SK-N-DZ (cell line): ENCODE measurements around the gene DOK1.
"Not testable (repeated sequence)": the region's sequence is repeated elsewhere in the genome, so short reads cannot be mapped to it uniquely, and the experiment has no call there.

Experiments
- DNase-seq: peaks from one replicate; pipeline ENCODE4 v3.0.0-alpha.2; 2015; ENCODE audit warnings: low spot score

DOK1 gene

DNA sequence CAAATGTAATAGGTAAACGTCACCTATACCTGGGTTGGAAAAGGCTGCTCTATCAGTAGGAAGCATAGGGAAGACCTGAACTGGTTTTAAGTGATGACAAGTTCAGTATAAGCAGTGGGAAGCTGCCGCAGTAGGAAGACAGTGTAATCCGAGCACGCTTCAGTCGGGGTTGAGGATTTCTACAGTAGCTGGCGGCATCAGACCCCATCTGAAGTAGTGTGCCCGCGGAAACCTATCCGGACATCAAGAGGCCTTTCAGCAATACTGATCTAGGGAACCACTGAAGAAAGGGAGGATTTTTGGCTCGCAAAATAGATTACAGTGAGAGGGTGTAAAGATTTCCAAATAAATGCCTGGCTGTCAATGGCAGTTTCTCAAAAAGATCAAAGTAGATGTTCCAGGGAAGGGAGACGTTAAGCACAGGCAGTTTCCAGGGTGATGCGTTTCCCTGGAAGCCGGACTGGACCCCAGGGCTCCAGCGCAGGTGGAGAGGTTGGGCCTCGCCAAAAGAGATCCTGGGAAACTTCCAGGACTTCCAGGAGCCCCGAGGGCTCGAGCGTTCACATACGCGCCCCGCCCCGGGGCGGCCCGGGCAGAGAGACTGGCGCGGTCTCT is 6.1 kb upstream of the DOK1 start:
- no peak for DNase-seq

DNA sequence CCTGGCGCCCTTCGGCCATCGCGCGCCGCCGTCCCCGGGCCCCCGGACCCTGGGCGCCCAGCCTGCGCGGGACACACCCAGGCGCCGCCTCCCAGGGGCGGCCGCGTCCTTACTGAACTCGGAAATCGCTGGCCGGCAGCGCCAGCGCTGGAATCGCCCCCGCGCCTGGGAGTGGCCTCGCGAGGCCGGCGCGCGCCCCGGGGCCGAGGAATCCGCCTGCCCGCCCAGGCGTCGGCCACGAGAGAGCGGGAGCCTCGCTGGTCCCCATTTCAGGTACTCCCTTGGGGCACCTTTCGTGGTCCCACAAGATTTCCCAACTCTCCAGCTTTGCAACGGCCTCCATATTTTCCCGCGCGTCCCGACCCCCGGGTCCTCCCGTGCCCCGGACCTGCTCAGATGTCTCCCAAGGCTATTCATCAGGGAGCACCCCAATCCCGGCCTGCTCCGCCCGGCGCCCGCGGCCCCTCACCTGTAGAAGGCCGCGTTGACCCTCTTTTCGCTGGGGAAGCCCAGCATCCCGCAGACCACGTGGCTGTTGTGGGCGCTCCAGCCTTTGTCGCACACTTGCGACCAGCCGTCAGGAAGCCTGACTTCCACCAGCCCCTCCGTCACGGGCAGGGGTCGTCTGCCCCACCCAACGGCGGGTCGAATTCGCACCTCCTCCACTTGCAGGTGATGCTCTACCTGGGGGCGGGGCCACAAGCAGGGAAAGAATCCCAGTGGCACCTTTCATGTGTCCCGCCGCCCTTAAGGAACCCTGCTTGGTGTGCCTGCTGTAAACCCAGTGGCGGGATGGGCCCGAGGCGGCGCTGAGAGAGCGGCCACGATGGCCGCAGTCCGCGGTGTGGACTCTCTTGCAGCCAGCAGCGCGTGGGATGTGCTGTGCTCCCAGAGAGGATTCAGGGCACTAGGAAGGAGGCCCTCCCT is 5.4 kb upstream of the DOK1 start:
- DNase-seq = no peak

DNA sequence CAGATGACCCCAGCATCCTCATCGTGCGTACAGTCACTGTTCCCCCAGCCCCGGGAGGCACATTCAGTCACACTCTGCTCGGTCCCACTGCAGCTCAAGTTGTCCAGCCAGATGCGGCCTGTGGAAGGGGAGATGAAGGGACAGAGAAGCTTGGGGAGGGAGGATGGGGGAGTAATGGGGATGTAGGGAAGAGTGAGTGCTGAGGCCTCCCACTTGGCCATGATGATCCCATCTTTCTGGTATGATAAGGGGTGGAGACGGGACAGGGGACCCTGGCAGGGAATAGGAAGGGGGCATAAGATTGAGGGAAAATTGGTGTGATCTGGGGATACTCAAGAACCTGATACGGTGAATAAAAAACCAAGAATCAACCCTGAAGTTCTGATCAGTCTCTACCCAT is 4.3 kb upstream of the DOK1 start:
- no peak for DNase-seq

DNA sequence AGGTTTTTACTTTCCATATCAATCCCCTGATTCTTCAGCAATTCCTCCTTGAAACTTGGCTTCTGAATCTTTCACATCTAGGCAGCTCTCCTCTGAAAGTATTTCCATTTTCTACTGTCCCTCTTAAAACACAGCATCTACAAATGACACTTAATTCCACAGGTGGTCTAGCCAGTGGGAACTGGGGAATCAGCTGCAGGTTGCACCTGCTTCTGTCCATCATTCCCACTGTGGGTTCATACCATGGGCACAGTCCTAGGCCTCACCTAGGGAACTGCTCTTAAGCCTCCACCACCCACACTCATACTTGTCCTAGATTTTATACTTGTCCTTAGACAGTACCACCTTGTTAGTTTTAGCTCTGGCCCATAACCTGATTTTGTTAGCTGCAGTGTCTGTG is 3.0 kb upstream of the DOK1 start:
- DNase-seq = no peak

DNA sequence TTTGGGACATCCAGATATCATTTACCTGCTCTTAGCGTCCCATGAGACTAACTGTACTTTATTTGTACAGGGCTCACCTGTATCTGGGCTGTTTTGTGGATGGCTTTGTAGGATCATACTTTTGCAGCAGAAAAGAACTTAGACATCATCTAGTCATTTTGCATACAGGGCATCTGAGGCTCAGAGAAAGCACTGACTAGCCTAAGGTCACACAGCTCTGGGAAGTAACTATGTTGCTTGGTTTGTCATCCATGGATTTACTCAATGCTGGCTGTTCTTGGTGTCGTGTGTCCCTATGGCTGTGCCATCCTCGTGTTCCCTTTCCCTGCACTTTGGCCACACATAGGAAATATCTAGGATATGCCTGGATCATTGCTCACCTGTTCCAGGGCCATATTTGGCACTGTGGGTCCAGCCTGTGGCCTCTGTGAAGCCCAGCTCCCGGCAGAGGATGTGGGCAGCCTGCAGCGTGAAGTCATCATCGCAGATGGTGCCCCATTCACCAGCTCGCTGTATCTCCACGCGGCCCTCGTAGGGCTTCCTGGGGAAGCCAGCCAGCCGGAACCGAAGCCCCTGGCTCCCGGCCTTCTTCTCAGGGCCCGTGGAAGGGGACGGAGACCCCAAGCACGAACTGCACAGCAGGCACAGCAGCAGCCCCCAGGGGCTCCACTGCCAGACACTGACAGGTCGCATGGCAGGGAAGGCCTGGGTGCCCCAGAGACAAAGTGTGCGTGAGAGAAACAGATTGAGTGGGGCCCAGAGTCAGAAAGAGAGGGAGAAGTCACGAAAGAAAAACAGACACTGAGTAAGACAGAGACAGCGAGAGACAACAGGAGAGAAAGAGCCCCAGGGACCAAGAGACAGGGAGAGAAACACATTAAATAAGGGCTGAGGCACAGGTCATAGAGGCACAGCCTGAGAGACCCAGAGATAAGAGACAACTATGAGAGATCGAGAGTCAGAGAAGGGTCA is 2.3 kb upstream of the DOK1 start:
- DNase-seq = no peak

DNA sequence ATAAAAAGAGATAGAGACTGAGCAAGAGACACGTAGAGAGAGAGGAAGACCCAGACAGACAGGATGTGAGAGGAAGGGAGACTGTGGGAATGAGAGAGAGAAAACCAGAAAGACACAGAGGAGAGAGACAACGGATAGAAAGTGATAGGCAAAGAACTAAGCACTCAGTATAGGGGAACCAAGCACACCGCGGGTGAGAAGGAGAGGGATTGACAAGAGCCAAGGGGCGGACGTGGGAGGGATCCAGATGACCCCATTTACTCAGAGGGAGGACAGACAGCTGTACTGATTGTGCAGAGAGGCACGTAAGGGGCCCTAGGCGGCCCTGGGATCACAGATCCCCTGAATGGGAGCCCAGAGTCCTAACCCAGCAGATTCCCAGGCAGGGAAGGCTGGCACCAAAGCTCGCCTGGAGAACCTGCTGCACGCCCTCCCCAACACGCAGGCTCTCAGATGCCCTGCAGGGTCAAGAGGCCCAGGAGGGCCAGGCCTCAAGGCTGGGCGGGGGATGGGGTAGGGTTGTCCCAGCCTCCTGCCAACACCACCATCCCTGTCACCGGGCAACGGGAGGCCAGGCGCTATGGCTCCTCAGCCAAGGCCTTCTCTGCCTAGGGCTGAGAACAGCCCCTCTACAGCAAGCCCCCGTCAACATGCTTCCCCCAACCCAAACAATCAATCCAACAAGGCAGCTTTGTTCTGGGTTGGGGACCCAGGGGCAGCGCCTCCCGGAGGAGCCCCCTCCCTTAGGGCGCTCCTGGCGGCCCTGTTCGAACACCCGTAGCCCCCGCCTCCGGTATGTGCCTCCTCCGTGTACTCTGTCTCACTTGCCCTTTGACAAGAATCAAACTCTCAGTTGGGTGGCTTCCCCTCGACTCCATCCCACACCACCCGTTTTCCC is 1.4 kb upstream of the DOK1 start:
- DNase-seq = peak; percentile 40

DNA sequence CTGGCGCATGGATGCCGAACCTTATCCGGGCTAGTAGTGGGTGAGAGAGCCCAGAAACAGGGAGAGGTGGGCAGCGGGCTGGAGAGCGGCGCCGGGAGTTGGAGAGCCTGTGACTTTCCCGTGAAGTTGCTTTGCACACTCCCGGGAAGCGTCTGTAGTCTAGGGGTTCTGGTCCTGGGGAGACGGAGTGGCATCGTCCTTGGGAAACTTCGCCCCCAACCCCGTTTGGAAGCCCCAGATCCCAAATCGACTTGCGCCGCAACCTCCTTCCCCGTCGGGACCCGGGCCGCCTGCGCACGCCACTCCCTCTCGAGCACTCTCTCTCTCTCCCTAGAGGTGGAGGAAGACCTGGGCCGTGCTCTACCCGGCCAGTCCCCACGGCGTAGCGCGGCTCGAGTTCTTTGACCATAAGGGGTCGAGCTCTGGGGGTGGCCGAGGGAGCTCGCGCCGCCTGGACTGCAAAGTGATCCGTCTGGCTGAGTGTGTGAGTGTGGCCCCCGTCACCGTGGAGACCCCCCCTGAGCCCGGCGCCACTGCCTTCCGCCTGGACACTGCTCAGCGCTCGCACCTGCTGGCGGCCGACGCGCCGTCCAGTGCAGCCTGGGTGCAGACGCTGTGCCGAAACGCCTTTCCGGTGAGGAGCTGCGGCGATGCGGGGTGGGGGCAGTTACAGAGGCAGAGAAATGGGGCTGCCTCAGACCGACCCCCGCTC is 456 bp downstream of the DOK1 start:
- peak; percentile 58 for DNase-seq

DNA sequence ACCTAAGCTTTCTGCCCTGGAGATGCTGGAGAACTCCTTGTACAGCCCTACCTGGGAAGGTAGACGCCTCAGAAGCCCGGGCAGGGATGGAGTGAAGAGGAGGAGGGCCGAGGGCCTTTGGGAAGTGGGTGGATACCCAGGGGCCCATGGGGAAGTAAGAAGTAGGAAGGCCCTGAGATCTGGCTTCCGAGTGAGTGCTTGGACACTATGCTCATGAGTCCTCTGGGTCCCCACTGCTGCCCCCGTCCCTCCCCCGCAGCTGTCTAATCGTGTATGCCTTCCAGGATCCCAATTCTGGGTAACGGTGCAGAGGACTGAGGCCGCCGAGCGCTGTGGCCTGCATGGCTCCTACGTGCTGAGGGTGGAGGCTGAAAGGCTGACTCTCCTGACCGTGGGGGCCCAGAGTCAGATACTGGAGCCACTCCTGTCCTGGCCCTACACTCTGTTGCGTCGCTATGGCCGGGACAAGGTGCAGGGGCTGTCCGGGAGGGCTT is 1.1 kb downstream of the DOK1 start:
- DNase-seq = no peak

DNA sequence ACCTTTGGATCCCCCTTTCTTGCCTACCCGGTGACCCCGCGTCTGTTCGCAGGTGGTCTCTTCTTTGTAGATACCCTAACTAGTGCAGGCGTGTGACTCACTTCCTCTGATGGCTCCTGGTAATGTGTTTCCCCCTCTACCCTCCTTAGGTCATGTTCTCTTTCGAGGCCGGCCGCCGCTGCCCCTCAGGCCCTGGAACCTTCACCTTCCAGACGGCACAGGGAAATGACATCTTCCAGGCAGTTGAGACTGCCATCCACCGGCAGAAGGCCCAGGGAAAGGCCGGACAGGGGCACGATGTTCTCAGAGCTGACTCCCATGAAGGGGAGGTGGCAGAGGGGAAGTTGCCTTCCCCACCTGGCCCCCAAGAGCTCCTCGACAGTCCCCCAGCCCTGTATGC is 1.6 kb downstream of the DOK1 start:
- no peak for DNase-seq

DNA sequence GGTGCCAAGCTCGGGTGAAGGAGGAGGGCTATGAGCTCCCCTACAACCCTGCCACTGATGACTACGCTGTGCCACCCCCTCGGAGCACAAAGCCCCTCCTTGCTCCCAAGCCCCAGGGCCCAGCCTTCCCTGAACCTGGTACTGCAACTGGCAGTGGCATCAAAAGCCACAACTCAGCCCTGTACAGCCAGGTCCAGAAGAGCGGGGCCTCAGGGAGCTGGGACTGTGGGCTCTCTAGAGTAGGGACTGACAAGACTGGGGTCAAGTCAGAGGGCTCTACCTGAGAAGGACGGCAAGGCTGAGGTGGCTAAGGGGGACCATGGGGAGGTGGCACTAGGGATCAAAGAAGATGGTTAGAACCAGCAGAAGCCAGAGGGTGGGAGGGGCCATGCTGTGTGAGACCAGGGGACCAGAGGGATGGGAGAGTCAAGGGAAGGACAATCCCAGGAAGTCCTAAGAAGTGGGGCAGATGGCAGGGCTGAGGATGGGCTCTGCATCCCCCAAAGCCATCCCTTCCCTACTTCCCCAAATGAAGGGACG is 2.4 kb downstream of the DOK1 start:
- no peak for DNase-seq

DNA sequence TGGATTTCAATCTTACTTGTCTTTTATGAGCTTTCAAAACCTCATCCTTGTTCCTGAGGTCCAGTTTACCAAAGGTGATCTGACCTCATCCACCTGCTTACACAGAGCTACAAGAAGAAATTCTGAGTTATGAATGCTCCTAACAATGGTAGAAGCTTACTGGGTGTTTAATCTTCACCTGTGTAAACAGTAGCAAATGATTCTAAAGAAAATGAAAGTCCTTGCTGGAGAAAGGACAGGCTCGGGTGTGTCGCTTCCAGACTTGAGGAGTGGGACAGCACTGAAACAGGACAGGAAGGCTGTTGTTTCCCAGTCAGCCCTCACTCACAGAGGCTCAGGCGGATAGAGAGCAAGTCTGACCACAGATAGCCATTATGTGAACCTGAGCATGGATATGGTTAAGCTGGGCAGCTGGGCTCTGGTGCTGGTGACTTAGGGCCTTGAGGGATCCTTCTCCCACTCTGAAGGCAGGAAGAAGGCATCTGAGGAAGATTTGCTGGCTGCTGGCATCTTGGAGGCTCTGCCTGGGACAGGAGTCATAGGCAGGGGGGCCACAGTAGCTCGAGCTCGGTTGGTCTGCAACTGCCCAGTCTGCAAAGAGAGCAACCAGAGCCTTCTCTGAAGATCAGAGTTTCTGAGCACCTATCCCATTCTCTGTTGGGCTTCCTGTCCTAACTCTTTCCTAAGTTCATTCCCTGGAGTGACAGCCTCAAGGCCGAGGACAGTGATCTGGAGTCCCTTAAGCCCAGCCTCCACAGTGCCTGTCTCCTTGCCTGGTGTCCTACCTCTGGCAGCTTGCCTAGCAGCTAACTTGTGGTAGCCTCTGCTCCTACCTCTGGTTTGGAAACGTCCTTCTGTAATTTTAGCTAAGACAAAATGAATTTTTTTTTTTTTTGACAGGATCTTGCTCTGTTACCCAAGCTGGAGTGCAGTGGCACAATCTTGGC is 4.0 kb downstream of the DOK1 start:
- DNase-seq = no peak

DNA sequence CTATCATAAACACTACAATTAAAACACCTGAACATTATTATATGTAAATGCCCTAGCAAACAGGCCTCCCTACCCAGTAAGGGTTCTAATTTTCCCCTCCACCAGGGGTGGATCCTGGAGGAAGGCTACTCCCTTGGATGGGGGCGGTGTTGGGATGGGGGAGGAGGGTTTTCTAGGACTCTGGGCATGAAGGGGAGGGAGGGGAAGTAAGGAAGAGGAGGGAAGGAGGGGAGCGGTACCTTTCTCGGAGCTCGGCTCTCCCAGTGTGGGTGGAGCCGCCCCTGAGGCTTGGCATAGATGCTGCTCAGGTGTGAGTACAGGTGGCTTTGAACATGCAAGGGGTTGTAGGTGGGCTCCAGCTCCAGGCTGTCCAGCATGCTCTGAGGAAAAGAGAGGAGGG is 5.4 kb downstream of the DOK1 start:
- no peak for DNase-seq

DNA sequence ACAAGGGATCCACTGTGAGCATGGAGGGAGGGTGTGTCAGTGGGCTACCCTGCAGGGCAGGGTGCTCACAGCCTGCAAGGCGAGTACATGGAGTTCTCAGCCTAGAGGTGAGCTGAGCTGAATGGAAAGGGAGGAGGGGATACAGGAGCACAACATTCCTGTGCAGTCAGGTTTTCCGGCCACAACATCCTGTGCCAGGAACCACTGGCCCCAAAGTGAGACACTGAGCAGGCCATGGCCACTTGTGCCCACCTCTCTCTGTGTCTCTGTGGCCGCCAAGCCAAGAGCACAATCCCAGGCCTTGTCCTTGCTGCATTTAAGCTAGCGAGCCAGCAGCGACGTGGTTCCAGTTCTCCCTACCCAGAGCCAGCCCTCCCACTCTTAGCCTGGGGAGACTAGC is 6.1 kb downstream of the DOK1 start:
- DNase-seq = no peak

DNA sequence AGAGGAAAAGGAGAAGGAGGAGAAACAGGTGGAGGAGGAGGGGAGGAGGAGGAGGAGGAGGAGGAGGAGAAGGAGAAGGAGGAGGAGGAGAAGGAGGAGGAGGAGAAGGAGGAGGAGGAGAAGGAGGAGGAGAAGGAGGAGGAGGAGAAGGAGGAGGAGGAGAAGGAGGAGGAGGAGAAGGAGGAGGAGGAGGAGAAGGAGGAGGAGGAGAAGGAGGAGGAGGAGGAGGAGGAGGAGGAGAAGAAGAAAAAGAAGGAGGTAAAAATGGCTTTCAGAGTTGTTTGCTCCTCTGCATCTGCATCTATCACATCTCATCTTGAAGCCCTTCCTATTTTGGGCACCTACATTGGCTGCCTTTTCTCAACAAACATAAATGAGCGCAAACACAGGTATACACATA is 6.5 kb downstream of the DOK1 start:
- DNase-seq = not testable (repeated sequence)

DNA sequence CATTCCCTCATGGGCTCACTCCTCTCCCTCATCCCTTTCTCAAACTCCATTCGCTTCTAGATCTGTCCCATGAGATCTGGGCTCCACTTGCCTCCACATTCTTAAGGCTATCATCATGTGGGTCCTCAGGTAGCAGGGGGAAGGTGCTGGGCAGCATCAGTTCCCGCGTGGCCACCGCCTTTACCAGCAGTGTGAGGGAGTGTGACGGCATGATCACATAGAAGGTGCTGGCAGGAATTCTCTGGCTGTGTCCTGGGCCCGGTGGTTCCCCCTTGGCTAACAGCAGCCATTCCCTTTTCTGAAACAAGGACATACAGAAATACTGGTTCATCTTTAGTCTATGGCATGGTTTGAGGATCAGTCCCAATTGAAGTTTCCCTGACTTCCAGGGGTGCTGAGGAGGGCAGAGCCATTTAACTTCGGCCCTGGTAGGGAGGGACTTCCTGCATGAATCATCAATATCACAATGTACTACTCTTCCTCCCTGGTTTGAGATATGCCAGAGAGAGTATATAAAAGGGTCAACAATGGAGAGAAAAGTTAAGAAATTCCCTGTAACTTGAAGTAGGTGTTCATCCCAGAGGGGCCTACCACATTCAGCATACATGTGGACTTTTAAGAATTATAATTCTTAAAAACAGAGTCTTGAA is 7.7 kb downstream of the DOK1 start:
- no peak for DNase-seq

DNA sequence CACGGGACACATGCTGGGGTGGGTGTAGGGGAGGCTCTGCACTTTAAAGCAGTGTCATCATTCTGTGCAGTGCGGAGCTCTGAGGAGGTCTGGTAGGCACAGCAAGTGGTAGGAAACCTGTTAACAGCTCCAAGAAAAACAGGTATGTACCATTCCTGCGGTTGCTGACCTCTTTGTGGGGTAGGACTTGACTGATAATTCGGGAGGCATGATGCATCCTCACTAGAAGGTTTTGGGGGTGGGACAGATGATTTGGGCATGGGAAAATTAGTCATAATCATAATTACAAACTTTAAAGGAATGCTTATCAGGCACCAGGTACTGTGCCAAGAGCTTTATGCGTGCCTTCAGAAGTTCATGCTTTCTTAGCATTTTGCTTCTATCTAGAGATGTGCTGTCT is 9.7 kb downstream of the DOK1 start:
- no peak for DNase-seq

DNA sequence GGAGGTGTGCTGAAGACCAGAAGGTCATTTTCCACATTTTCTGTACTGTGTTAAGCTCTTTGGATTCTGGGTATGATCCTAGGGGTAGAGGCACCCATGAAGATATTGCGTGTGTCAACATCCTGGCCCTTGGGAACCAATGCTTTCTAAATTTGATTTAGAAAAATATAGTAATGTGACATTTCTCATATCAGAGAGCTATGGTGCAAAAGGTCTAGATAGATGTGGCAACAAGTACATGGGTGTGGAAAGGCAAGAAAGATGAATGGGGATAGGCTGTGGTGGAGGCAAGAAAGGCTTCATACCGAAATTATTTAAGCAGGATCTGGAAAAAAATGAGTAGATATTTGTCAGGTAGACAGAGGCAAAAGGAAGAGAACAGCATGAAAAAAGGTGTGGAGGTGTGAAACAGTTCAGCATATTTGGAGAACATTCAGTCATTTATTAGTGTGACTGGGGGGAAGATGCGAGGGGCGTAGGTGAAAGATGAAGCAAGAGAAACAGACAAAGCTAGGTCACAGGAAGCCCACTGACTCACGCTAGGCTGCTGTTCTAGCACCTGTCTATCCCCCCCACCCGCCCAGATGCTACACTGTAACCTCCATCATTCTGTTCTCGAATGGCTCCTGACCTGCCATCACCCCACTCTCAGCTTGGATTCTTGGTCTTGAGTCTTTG is 11.7 kb downstream of the DOK1 start:
- no peak for DNase-seq

DNA sequence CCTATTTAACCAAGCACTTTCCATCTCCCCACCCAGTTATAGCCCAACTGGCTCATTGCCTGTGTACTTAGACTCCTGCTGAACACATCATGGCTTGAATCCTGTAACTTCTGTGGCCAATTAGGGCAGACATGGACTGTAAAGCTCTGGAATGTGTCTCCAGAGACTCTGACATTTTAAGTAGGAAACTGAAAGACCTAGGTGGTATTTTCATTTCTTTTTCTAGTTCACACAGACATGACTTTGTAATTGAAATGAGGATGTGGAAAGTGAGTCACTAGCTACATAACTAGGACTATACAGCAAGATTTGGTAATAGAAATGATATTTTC is 12.2 kb downstream of the DOK1 start:
- no peak for DNase-seq
